Stimulated activated CD8-positive, alpha-beta memory T cell treated with anti-CD3 and anti-CD28 coated beads, Interleukin-12 subunit alpha, Interleukin-12 subunit beta, amount 100 ng/mL, for 24 hours (primary cell): ENCODE data around the gene CFHR1.
"Not testable (repeated sequence)": the region's sequence is repeated elsewhere in the genome, so short reads cannot be mapped to it uniquely, and the experiment has no call there.

Source experiments
- DNase-seq: peaks from one replicate; pipeline ENCODE4 v3.0.0-alpha.2; 2020; ENCODE audit errors: extremely low read depth

The CFHR1 gene

DNA sequence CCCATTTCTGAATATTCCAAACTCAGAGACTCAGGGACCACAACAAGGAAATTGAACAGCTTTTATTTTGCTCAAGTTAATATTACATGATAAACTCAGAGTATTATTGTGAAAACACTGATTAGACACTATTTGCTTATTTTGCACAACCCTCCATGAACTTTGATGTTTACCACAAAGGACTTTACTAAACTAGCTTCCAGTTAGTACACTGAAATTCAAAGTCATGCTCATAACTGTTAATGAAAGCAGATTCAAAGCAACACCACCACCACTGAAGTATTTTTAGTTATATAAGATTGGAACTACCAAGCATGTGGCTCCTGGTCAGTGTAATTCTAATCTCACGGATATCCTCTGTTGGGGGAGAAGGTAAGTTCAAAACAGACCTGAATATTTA lies at the start of gene CFHR1:
TSS of gene CFHR1 (plus strand) at position 201 of the 400 bp plus-strand sequence. CDS start at position 315, 114 bp downstream.
- not testable (repeated sequence) for DNase-seq

DNA sequence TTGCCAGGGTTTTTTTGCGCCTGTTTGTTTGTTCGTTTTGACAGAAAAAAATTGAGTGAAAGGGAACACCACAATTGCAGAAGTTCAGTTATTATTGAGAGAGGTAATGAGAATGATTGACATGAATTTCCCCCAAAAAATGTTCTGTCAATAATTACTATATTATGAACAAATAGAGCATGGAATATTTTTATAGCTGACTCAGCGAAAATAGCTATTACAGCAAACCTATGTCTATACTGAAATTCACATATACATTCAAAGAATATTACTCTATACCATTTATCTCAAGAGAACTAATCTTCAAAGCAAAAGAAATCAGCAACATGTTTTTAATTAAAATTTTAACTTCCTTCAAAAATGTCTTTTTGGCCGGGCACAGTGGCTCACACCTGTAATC lies 49.7 kb upstream of the CFHR1 start:
- not testable (repeated sequence) for DNase-seq

DNA sequence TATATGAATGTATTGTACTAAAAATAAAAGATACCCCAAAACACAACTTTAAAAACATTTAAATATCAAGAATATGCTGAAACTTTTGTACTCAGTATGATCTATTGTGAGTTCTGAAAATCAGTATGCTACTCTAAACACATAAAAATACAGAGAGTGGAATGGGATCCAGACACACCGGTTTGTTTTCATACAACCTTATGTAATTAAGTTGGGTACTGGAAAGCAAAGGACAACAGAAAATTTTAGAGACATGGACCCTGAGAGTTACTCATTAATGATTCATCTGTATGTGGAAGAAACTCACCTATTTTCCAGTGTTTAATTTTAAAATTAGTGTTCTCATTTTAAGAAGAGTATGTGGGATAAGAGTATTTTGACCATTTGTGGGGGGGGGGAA lies 45.8 kb upstream of the CFHR1 start:
- no peak for DNase-seq

DNA sequence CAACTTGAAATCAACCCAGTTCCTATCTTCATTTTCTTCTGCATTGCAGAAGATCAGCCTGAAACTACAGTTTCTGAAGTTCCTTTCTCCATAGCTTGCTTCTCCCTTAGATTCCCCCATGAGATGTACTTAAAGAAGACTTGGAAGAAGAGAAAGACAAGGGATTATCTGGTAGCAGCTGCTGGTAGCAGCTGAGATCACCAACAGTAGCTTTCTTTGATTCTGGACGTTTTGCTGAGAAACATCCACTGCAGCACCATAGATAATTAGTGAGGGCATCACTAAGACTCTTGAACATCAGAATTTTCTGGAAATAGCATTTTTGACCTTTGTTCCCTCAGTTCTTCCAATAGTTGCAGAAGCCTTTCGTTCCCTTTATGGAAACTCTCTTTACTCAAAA lies 45.4 kb upstream of the CFHR1 start:
- DNase-seq = no peak

DNA sequence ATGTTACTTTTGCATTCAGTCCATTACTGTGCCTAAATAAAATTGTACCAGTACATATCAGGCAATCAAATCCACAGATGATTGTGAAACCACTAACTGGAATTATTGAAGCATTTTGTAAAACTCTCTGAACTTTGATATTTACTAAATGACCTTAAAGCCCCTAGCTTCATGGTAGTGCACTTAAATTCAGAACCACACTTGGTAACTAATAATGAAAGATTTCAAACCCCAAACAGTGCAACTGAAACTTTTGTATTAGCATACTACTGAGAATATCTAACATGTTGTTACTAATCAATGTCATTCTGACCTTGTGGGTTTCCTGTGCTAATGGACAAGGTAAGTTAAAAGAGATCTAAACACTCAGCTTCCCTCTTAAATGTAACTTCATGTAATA lies 44.9 kb upstream of the CFHR1 start, which contains the start of gene CFHR3:
TSS of gene CFHR3 (plus strand) at position 238 of the 400 bp plus-strand sequence. CDS start at position 285, 47 bp downstream.
- DNase-seq = no peak

DNA sequence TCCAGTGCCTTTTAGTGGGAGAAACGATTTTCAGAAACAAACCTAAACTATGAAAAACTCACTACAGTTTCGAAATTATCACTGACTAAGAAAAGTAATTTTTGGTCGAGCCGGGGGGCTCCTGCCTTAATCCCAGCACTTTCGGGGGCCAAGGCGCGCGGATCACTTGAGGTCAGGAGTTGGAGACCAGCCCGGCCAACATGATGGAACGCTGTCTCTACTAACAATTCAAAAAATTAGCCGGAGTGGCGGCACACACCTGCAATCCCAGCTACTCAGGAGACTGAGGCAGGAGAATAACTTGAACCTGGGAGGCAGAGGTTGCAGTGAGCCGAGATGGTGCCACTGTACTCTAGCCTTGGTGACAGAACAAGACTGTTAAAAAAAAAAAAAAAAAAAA lies 41.9 kb upstream of the CFHR1 start:
- no peak for DNase-seq

DNA sequence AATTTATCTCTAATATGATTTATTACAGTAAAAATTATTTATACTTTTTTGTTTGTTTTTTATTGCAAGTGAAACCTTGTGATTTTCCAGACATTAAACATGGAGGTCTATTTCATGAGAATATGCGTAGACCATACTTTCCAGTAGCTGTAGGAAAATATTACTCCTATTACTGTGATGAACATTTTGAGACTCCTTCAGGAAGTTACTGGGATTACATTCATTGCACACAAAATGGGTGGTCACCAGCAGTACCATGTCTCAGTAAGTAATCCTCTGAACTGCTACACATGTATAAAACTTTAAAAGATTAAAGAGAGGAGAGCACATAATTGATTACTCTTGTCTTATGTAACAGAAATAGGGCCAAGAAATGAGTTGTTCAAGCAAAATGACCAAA lies 40.4 kb upstream of the CFHR1 start:
- DNase-seq = no peak

DNA sequence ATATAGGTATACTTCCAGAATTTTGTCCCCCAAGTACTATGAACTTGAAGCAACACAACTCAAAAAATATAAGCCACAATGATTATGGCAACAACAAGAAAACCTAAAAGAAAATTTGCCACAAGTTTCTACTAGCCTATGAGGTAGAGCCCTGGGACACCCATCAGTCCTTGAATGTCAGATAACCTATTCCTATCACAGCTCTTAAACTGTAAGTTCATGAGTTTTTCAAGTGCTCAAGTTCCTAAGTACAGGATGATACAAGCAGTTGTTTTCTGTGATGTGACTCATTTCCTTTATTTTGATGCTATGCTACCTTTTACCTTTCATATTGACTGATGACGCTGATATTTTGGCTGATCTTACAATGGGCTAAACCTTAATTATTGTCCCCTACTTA lies 28.3 kb upstream of the CFHR1 start:
- DNase-seq = not testable (repeated sequence)

DNA sequence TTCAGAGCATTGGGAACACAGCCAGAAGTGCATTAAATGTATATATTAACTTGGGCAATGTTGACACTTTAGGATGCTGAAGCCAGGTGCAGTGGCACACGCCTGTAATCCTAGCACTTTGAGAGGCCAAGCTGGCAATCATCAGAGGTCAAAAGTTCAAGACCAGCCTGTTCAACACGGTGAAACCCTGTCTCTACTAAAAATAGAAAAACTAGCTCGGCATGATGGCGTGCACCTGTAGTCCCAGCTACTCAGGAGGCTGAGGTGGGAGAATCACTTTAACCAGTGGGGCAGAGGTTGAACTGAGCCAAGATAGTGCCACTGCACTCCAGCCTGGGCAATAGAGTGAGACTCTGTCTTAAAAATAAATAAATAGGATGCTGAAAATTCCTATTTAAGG lies 25.4 kb upstream of the CFHR1 start:
- not testable (repeated sequence) for DNase-seq

DNA sequence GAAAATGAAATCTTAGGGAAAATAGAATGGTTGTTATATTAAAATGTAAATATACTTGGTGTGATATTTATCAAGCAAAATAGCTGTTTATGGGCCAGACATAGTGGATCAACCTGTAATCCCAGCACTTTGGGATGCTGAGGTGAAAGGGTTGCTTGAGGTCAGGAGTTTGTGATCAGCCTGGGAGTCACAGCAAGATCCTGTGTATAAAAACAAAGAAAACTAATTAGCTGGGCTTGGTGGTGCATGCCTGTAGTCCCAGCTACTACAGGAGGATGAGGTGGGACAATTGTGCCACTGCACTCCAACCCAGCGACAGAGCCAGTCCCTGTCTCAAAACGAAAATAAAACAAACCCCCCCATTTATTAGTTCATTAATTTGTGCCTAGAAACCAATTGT lies 21.6 kb upstream of the CFHR1 start:
- no peak for DNase-seq

DNA sequence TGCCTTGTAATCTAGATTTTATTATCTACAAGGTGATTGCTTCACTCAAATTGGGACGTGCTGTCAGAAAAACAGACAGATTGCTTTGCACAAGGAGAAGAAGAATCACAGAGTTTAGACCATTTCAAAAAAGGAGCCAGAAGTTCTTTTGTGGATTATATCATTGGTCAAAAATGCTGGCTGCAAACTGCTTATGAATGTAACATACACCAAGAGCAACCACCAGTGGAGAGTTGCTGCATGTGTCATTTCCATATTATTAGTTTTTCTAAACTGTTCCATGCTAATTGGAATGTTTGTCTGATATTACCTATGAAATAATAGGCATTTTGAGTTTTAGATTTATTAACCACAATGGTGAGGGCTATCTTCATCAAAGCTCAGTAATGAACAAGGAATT lies 17.6 kb upstream of the CFHR1 start:
- DNase-seq = not testable (repeated sequence)

DNA sequence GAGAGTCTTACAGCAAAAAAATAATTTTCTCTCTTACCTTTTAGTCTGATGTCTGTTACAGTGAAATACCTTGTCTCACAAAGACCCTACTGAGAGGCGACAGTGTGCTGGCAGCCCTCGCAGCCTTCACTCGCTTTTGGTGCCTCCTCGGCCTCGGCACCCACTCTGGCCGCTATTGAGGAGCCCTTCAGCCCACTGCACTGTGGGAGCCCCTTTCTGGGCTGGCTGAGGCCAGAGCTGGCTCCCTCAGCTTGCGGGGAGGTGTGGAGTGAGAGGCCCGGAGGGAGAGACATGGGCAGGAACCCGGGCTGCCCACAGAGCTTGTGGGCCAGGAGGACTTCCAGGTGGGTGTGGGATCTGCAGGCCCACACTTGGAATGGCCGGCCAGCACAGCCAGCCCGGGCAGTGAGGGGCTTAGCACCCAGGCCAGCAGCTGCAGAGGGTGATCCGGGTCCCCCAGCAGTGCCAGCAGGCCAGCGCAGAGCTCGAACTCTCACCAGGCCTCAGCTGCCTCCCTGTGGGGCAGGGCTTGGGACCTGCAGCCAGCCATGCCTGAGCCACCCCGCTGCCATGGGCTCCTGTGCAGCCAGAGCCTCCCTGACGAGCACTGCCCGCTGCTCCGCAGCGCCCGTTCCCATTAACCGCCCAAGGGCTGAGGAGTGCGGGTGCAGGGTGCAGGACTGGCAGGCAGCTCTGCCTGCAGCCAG lies 10.8 kb upstream of the CFHR1 start:
- no peak for DNase-seq

DNA sequence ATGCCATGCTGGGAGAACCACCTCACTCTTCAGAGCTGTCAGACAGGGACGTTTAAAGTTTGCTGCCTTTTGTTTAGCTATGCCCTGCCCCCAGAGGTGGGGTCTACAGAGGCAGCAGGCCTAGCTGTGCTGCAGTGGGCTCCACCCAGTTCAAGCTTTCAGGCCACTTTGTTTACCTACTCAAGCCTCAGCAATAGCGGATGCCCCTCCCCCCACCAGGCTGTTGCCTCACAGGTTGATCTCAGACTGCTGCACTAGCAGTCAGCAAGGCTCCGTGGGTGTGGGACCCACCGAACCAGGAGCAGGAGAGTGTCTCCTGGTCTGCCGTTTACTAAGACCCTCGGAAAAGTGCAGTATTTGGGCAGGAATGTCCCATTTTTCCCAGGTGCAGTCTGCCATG lies 2.1 kb upstream of the CFHR1 start:
- not testable (repeated sequence) for DNase-seq

DNA sequence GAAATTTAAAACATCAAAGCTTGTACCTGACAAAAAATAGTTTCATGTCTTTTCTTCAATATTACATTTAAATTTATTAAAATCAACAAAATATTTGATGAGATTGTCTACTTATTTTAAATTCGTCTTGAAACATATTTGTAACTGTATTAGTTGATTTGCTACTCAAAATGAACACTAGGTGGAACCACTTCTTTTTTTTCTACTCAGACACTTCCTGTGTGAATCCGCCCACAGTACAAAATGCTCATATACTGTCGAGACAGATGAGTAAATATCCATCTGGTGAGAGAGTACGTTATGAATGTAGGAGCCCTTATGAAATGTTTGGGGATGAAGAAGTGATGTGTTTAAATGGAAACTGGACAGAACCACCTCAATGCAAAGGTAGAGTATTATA lies 8.3 kb downstream of the CFHR1 start:
- DNase-seq = not testable (repeated sequence)

DNA sequence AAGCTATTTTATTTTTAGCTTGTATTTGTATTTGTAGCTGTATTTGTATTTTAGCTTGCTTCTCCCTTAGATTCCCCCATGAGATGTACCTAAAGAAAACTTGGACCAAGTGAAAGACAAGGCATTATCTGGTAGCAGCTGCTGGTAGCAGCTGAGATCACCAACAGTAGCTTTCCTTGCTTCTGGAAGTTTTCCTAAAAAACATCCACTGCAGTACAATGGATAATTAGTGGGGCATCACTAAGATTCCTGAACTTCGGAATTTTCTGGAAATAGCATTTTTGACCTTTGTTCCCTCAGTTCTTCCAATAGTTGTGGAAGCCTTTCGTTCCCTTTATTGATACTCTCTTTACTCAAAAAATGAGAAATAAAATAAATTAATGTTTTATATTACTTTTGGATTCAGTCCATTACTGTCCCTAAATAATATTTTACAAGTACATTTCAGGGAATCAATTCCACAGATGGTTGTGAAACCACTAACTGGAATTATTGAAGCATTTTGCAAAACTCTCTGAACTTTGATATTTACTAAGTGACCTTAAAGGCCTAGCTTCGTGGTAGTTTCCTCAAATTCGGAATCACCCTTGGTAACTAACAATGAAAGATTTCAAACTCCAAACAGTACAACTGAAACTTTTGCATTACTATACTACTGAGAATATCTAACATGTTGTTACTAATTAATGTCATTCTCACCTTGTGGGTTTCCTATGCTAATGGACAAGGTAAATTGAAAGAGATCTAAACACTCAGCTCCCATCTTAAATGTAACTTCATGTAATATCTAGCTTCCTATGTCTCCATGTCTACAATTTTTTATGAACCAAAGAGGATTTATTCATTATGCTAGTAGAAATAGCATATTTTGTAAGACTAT lies 30.3 kb downstream of the CFHR1 start:
- DNase-seq = not testable (repeated sequence)

DNA sequence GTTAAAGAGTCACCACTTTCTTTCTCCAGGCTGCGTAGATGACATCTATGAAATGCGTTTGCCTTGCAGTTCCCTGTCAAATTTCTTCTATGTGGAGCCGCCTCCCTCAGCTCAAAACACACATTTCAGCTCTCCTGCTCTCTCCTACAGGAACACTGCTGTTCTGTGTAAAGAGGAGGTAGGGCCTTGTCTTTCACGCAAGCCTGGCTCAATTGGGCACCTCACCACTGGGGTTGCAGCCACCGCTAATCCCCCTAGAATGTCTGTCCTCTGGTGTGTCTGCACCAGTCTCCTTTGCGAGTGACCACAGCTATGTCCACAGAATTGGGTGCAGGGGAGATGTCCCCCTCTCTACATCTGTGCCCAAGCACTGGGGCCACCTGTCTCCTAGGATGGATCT lies 36.5 kb downstream of the CFHR1 start:
- DNase-seq = no peak

DNA sequence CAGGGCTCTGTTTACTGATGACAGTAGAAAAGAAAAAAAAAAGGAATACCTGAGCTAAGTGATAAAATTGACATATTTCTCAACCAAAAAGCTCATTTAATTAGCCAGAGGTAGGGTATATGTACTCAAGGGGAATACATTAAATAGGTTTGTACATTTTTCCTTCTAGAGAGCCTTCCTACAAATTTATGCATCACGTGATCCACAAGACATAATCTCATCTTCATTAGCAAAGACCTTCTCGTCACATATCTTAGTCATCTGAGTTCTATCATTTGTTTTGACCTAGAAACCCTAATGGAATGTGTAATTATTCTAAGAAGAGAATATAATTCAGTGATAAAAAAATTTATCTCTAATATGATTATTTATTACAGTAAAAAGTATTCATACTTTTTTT lies 37.7 kb downstream of the CFHR1 start:
- no peak for DNase-seq

DNA sequence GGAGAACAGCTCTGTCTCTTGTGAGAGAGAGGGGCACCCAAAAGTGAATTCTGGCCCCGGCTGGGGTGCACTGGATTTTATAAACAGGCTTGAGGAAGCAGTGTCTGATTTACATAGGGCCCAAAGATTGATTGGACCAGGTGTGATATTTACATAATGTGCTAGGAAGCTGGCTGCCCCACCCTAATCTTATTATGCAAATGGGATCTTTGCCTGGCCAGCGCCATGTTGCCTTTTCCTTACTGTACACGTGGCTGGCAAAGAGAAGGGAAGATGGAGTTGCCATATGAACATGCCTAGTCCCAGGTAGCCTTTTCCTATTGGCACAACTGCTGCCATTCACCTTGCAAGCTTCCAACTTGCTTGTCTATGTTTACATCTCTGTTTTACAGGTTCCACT lies 39.3 kb downstream of the CFHR1 start:
- DNase-seq = no peak

DNA sequence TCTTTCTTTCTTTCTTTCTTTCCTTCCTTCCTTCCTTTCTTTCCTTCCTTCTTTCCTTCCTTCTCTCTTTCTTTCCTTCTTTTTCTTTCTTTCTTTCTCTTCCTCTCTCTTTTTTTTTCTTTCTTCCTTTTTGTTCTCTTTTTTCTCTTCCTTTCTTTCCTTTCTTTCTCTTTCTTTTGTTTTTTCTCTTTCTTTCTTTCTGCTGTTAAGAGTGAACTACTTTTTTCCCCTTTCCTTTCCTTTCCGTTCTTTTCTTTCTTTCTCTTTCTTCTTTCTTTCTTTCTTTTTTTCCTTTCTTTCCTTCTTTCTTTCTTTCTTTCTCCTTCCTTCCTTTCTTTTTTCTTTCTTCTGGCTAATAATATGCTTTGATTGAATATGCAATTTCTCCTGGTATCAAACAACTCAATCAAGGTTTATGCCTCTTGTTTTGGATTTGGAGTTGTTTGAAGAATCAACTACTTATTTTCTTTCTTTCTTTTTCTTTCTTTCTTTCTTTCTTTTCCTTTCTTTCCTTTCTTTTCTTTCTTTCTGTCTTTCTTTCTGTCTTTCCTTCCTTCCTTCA lies 40.9 kb downstream of the CFHR1 start:
- DNase-seq = no peak

DNA sequence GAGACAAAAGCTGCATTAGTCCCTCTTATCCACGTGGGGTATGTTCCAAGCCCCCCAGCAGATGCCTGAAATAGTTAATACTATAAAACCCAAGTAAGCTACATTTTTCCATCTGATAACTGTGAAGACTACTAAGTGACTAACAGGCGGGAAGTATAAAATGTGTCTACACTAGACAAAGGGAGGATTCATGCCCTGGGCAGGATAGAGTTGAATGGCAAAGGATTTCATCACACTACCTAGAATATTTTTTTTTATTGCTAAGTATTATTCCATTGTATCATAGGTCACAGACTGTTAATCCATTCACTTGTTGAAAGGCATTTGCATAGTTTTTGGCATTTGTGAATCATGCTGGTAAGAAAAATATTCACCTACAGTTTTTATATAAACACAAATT lies 41.9 kb downstream of the CFHR1 start:
- no peak for DNase-seq

DNA sequence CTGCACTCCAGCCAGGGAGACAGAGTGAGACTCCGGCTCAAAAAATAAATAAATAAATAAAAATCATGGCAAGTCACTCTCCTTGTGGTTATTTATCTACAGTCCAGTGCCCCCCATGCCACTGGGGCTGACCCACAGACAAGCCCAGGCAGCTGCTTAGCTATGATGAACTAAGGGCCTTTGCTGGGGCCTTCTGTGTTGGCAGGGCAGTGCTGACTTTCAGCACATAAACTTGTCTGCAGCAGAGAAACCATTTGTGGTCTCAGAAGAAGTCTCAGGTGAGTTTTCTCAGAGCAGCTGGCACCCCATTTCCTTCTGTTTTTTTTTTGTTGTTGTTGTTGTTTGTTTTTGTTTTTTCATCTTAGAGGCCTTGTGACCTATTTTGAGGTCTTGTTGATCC lies 47.4 kb downstream of the CFHR1 start:
- DNase-seq = no peak

DNA sequence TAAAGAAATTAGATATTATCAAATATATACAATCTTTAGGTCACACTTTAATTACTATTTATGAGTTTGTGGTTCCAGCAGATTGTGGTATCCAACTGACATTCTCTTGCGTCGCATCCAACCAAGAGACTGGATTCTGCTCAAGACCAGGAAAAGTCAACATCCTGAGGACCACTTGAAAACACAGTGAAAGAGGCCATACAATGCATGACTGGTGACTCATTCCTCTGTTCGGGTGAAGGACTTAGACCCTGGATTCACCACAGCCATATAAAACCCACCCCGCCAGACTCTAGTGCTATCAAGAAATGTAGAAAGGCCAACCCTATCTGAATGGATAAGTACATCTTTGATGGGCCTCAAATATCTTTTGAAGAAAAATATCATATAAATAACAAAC lies 53.9 kb downstream of the CFHR1 start:
- DNase-seq = no peak

DNA sequence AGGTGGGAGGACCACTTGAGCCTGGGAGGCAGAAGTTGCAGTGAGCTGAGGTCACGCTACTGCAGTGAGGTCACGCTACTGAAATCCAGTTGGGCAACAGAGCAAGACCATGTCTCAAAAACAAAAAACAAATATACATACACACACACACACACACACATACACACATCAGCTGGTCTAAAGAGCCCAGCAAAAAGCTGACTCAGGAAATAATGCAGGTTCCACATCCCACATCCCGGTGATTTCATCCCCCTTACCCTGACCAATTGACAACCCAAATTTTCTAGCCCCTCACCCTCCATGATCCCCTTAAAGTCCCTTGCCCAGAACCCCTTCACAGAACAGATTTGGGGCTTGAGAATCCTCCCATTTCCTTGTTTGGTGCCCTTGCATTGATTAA lies 56.4 kb downstream of the CFHR1 start:
- no peak for DNase-seq
